GM19395 (cell line): ENCODE results near the gene YEATS2.
A peak's percentile ranks its signal among the peaks of the same experiment; 100 is the strongest.
"Not testable (repeated sequence)": the region's sequence is repeated elsewhere in the genome, so short reads cannot be mapped to it uniquely, and the experiment has no call there.

Source experiments
- ATAC-seq: cut with Tn5 transposase; IDR thresholded peaks from one replicate; pipeline ENCODE4 v1.9.1; 2021; ENCODE audit warnings: mild to moderate bottlenecking, moderate library complexity; ENCODE audit not compliant: unreplicated experiment

Gene YEATS2

GRCh38 chr3:183711516-183711915 is 13.9 kb downstream of the YEATS2 start:
- no peak for ATAC-seq

- no peak for ATAC-seq
Observed at GRCh38 chr3:183714622-183715021, 17.0 kb downstream of the YEATS2 start.

- ATAC-seq = no peak
Observed at GRCh38 chr3:183718012-183718411, 20.4 kb downstream of the YEATS2 start.

GRCh38 chr3:183725387-183725786 is 27.8 kb downstream of the YEATS2 start:
- no peak for ATAC-seq

- no peak for ATAC-seq
Observed at GRCh38 chr3:183728204-183728603, 30.6 kb downstream of the YEATS2 start.

GRCh38 chr3:183730361-183730760 is 32.8 kb downstream of the YEATS2 start:
- ATAC-seq = no peak

GRCh38 chr3:183731611-183732010 is 34.0 kb downstream of the YEATS2 start:
- ATAC-seq = no peak

GRCh38 chr3:183733553-183733952 is 36.0 kb downstream of the YEATS2 start:
- ATAC-seq = no peak

- ATAC-seq = no peak
Observed at GRCh38 chr3:183734750-183735494, 37.3 kb downstream of the YEATS2 start.

- no peak for ATAC-seq
Observed at GRCh38 chr3:183737116-183737515, 39.5 kb downstream of the YEATS2 start.

- not testable (repeated sequence) for ATAC-seq
Observed at GRCh38 chr3:183740154-183740553, 42.6 kb downstream of the YEATS2 start.

GRCh38 chr3:183743231-183743630 is 45.6 kb downstream of the YEATS2 start:
- no peak for ATAC-seq

GRCh38 chr3:183745300-183746098 is 47.9 kb downstream of the YEATS2 start:
- ATAC-seq = no peak

GRCh38 chr3:183754052-183754451 is 56.5 kb downstream of the YEATS2 start:
- no peak for ATAC-seq

- ATAC-seq = no peak
Observed at GRCh38 chr3:183762304-183762703, 64.7 kb downstream of the YEATS2 start.

GRCh38 chr3:183764847-183765731 is 67.5 kb downstream of the YEATS2 start:
- ATAC-seq = no peak

- ATAC-seq = no peak
Observed at GRCh38 chr3:183766107-183766506, 68.5 kb downstream of the YEATS2 start.

GRCh38 chr3:183766745-183767606 is 69.4 kb downstream of the YEATS2 start:
- ATAC-seq = peak; percentile 87

- ATAC-seq = no peak
Observed at GRCh38 chr3:183768114-183768513, 70.5 kb downstream of the YEATS2 start.

GRCh38 chr3:183769453-183769852 is 71.9 kb downstream of the YEATS2 start:
- no peak for ATAC-seq
